NCI-H345 treated with DMSO at 0.1 percent for 48 hours (cell line): ENCODE results near the gene SPOPL.

Source experiments
- DNase-seq: peaks from one replicate; lab custom pipeline; 2025; ENCODE audit not compliant: unreplicated experiment; lab: John Stamatoyannopoulos, UW

SPOPL gene

GRCh38 chr2:138600732-138601457, 99.3 kb downstream of the SPOPL start:
- no peak for DNase-seq

DNA sequence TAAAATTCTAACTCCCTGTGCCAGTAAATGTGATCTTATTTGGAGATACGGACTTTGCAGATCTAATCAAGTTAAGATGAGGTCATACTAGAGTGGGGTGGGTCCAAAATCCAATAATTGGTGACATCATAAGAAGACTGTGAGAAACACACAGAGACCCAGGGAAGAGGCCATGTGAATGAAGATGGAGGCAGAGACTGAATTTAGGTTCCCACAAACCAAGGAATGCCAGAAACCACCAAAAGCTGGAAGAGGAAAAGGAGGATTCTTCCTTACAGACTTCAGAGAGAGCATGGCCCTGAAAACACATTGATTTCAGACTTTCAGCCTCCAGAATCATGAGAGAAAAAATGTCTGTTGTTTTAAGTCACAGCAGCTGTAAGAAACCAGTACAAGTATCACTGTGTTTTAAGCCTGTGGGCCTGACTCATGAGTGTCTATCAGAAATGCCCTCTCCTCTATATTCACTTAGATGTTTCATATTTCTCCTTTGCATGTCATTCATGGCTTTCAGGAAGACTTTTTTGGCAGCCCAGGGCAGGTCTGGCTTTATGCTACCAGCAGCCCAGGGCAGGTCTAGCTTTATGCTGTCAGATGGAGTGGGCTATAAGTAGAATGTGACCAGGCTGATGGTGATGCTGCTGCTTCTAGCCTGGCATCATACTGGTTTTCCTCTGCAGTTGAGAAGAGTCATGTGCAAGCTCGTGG, 100.0 kb downstream of the SPOPL start:
- DNase-seq, result no peak

DNA sequence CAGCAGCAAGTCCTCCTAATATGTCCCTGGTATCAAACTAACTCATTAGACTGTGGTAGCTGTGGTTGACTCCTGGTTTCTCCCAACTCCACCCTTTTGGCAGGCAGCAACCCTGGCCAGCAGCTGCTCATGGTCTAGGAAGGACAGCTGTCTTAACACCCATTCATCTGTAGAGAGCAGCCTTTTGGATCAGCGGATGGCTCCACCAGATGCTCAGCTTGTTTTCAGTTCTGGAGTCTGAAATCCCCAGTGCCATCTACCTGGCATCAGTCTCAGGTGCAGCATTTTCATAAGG, 100.5 kb downstream of the SPOPL start:
- DNase-seq, result no peak

- no peak for DNase-seq
These were observed 106.2 kb downstream of the SPOPL start for GRCh38 chr2:138607746-138608145.

GRCh38 chr2:138609446-138609845, 107.9 kb downstream of the SPOPL start:
- DNase-seq, result no peak

DNA sequence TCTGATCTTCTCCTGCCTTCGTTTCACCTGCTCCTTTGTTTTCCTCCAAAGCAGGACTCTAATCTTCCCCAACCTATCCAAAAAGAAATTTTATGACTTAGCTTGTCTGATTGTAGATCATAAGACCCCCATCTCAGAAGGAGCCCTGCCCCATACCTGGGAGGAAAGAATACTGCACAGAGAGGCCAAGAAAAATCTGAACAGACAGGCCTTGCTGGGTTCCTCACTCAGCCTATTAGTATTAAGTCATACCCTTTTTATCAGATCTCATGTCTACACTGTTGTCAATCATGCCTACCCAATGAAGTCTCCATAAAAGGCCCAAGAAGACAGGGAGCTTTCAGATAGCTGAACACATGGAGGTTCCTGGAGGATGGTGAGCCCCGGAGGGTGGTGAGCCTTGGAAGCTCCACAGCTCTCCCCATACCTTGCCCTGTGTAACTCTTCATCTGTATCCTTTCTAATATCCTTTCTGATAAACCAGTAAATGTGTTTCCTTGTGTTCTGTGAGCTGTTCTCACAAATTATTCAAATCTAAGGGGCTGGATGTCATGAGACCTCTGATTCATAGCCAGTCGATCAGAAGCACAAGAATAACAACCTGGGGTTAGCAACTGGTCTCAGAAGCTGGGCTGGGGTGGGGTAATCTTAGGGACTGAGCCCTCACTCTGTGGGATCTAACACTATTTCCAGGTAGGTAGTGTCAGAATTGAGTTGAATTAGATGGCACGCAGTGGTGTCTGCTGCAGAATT, 108.8 kb downstream of the SPOPL start:
- DNase-seq, result no peak

GRCh38 chr2:138615257-138615656, 113.7 kb downstream of the SPOPL start:
- no peak for DNase-seq

GRCh38 chr2:138617026-138617425, 115.5 kb downstream of the SPOPL start:
- no peak for DNase-seq

GRCh38 chr2:138618971-138619370, 117.4 kb downstream of the SPOPL start:
- DNase-seq, result no peak

GRCh38 chr2:138620431-138620830, 118.9 kb downstream of the SPOPL start:
- no peak for DNase-seq

- no peak for DNase-seq
These were observed 119.6 kb downstream of the SPOPL start for GRCh38 chr2:138621139-138621538.

GRCh38 chr2:138622613-138623012, 121.0 kb downstream of the SPOPL start:
- no peak for DNase-seq
